Measurements from ENCODE around the gene PNPLA3.
"Not testable (repeated sequence)": the region's sequence is repeated elsewhere in the genome, so short reads cannot be mapped to it uniquely, and the experiment has no call there.

PNPLA3 gene

GRCh38 chr22:43900206-43900605 lies 23.4 kb upstream of the PNPLA3 start:
- Mint-ChIP-seq H3K27ac (no peak overlapping the region), H3K27me3 (peaks cover 16% of the 10 kb centered on the region), H3K4me3 (no peak overlapping the region), H3K9me3 (no peaks in the 10 kb centered on the region), H3K36me3 (ENCODE audit: low read depth) (no peaks in the 10 kb centered on the region), H3K4me1 (no peaks in the 10 kb centered on the region)
- ATAC-seq, result no peak
- no peak for DNase-seq

- peaks cover 18% of the 10 kb centered on the region for H3K27me3 Mint-ChIP-seq
- H3K36me3 Mint-ChIP-seq (ENCODE audit: low read depth), result no peaks in the 10 kb centered on the region
- H3K9me3 Mint-ChIP-seq, result no peaks in the 10 kb centered on the region
- DNase-seq (no peak), ATAC-seq (no peak)
- H3K4me3 Mint-ChIP-seq, result no peak overlapping the region
- no peak overlapping the region for H3K27ac Mint-ChIP-seq
- no peaks in the 10 kb centered on the region for H3K4me1 Mint-ChIP-seq
These were observed 21.5 kb upstream of the PNPLA3 start for GRCh38 chr22:43901976-43902643.

GRCh38 chr22:43903033-43903432 lies 20.6 kb upstream of the PNPLA3 start:
- peaks cover 18% of the 10 kb centered on the region for H3K27me3 Mint-ChIP-seq
- not testable (repeated sequence) for H3K9me3 Mint-ChIP-seq; H3K36me3 Mint-ChIP-seq (ENCODE audit: low read depth); DNase-seq; ATAC-seq; H3K4me3 Mint-ChIP-seq; H3K4me1 Mint-ChIP-seq; H3K27ac Mint-ChIP-seq

- peak; percentile 37 for DNase-seq
- not testable (repeated sequence) for H3K4me1 Mint-ChIP-seq; H3K4me3 Mint-ChIP-seq; H3K9me3 Mint-ChIP-seq; H3K36me3 Mint-ChIP-seq (ENCODE audit: low read depth); ATAC-seq; H3K27ac Mint-ChIP-seq
- peaks cover 18% of the 10 kb centered on the region for H3K27me3 Mint-ChIP-seq
These were observed 19.2 kb upstream of the PNPLA3 start for GRCh38 chr22:43904412-43904811.

- Mint-ChIP-seq H3K9me3 (no peaks in the 10 kb centered on the region), H3K27ac (no peak overlapping the region), H3K27me3 (peaks cover 25% of the 10 kb centered on the region), H3K4me3 (no peak overlapping the region), H3K4me1 (no peaks in the 10 kb centered on the region), H3K36me3 (ENCODE audit: low read depth) (no peaks in the 10 kb centered on the region)
- DNase-seq (no peak), ATAC-seq (no peak)
These were observed 17.9 kb upstream of the PNPLA3 start for GRCh38 chr22:43905681-43906080.

- no peaks in the 10 kb centered on the region for H3K9me3 Mint-ChIP-seq
- no peak overlapping the region for H3K4me3 Mint-ChIP-seq
- H3K27me3 Mint-ChIP-seq, result peaks cover 19% of the 10 kb centered on the region
- H3K36me3 Mint-ChIP-seq (ENCODE audit: low read depth), result no peaks in the 10 kb centered on the region
- no peaks in the 10 kb centered on the region for H3K4me1 Mint-ChIP-seq
- H3K27ac Mint-ChIP-seq, result no peak overlapping the region
- ATAC-seq (no peak), DNase-seq (no peak)
These were observed 13.9 kb upstream of the PNPLA3 start for GRCh38 chr22:43909708-43910107.

- no peaks in the 10 kb centered on the region for H3K4me1 Mint-ChIP-seq
- ATAC-seq, result no peak
- peaks cover 19% of the 10 kb centered on the region for H3K27me3 Mint-ChIP-seq
- DNase-seq, result no peak
- H3K27ac Mint-ChIP-seq, result no peak overlapping the region
- no peaks in the 10 kb centered on the region for H3K36me3 Mint-ChIP-seq (ENCODE audit: low read depth)
- no peak overlapping the region for H3K4me3 Mint-ChIP-seq
- H3K9me3 Mint-ChIP-seq, result no peaks in the 10 kb centered on the region
These were observed 13.4 kb upstream of the PNPLA3 start for GRCh38 chr22:43910178-43910695.

GRCh38 chr22:43911351-43911750 lies 12.3 kb upstream of the PNPLA3 start:
- no peaks in the 10 kb centered on the region for H3K36me3 Mint-ChIP-seq (ENCODE audit: low read depth)
- no peak overlapping the region for H3K27ac Mint-ChIP-seq
- peaks cover 17% of the 10 kb centered on the region for H3K27me3 Mint-ChIP-seq
- no peaks in the 10 kb centered on the region for H3K4me1 Mint-ChIP-seq
- no peak for DNase-seq
- ATAC-seq, result no peak
- no peaks in the 10 kb centered on the region for H3K9me3 Mint-ChIP-seq
- H3K4me3 Mint-ChIP-seq, result no peak overlapping the region

GRCh38 chr22:43917521-43917920 lies 6.1 kb upstream of the PNPLA3 start:
- DNase-seq, result no peak
- ATAC-seq, result no peak
- no peaks in the 10 kb centered on the region for H3K9me3 Mint-ChIP-seq
- no peaks in the 10 kb centered on the region for H3K4me1 Mint-ChIP-seq
- H3K27me3 Mint-ChIP-seq, result peaks cover 17% of the 10 kb centered on the region
- H3K4me3 Mint-ChIP-seq, result no peak overlapping the region
- H3K27ac Mint-ChIP-seq, result no peak overlapping the region
- no peaks in the 10 kb centered on the region for H3K36me3 Mint-ChIP-seq (ENCODE audit: low read depth)

GRCh38 chr22:43919106-43919973 lies 4.3 kb upstream of the PNPLA3 start:
- no peak for ATAC-seq
- Mint-ChIP-seq H3K4me1 (peaks cover 3% of the 10 kb centered on the region), H3K4me3 (no peak overlapping the region), H3K27me3 (peaks cover 19% of the 10 kb centered on the region), H3K27ac (no peak overlapping the region), H3K9me3 (no peaks in the 10 kb centered on the region), H3K36me3 (ENCODE audit: low read depth) (no peaks in the 10 kb centered on the region)
- no peak for DNase-seq

GRCh38 chr22:43921370-43921769 lies 2.2 kb upstream of the PNPLA3 start:
- no peak overlapping the region for H3K4me3 Mint-ChIP-seq
- H3K36me3 Mint-ChIP-seq (ENCODE audit: low read depth), result no peaks in the 10 kb centered on the region
- H3K27me3 Mint-ChIP-seq, result peaks cover 25% of the 10 kb centered on the region
- DNase-seq (no peak), ATAC-seq (no peak)
- no peak overlapping the region for H3K27ac Mint-ChIP-seq
- peaks cover 6% of the 10 kb centered on the region for H3K4me1 Mint-ChIP-seq
- no peaks in the 10 kb centered on the region for H3K9me3 Mint-ChIP-seq

- Mint-ChIP-seq H3K4me3 (no peak overlapping the region), H3K9me3 (no peaks in the 10 kb centered on the region), H3K27ac (no peak overlapping the region), H3K36me3 (ENCODE audit: low read depth) (no peaks in the 10 kb centered on the region), H3K27me3 (peaks cover 21% of the 10 kb centered on the region), H3K4me1 (peaks cover 6% of the 10 kb centered on the region)
- no peak for DNase-seq
- no peak for ATAC-seq
These were observed 1.5 kb upstream of the PNPLA3 start for GRCh38 chr22:43922123-43922522.

GRCh38 chr22:43923191-43923590 lies 414 bp upstream of the PNPLA3 start:
- DNase-seq, result peak; percentile 9
- no peak overlapping the region for H3K27ac Mint-ChIP-seq
- no peak for ATAC-seq
- no peaks in the 10 kb centered on the region for H3K36me3 Mint-ChIP-seq (ENCODE audit: low read depth)
- H3K4me1 Mint-ChIP-seq, result peaks cover 6% of the 10 kb centered on the region
- peak overlapping the region; percentile 74 for H3K4me3 Mint-ChIP-seq
- H3K9me3 Mint-ChIP-seq, result no peaks in the 10 kb centered on the region
- H3K27me3 Mint-ChIP-seq, result peaks cover 20% of the 10 kb centered on the region

GRCh38 chr22:43924877-43925276 lies 1.3 kb downstream of the PNPLA3 start:
- Mint-ChIP-seq H3K36me3 (ENCODE audit: low read depth) (no peaks in the 10 kb centered on the region), H3K27ac (no peak overlapping the region), H3K27me3 (peaks cover 17% of the 10 kb centered on the region), H3K9me3 (no peaks in the 10 kb centered on the region), H3K4me1 (peaks cover 6% of the 10 kb centered on the region), H3K4me3 (peak overlapping the region; percentile 26)
- ATAC-seq, result no peak
- DNase-seq, result no peak
